GM19043 (cell line): ENCODE data around the gene FOCAD.

Experiments
- ATAC-seq: cut with Tn5 transposase; IDR thresholded peaks from one replicate; pipeline ENCODE4 v1.9.1; 2021; ENCODE audit warnings: low read depth; ENCODE audit not compliant: unreplicated experiment

FOCAD gene

DNA sequence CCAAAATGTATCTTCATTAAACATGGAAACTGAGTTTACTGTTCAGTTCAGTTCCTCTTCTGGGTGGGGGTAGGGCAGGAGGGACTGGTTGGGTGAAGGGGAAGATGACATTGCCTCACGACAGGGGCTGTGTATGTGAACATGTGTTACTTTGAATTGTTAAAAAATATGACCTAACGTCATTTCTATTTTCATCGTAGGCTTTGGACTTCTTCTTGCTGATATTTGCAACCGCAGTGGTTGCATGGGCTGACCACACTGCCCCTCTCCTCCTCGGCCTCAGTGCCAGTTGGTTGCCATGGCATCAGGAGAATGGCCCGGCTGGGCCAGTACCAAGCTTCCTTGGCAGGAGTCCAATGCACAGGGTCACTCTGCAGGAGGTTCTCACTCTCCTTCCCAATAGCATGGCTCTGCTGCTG lies 305.9 kb downstream of the FOCAD start:
- no peak for ATAC-seq

DNA sequence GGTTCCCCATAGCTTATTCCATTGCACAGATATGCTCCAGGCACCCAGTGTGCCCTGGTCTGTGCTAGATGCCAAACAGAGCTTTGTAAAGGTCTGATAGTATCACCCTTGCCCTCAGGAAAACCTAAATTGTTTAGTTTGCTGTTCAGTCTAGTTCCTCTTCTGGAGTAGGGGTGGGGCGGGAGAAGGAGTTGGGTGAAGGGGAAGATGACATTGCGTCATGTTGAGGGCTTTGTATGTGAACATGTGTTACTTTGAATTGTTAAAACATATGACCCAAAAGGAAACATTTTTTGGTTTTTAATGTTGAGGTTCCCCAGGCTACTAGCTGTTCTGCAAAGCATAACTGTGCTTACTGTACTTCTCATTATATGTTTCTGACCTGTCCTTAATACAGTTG lies 306.8 kb downstream of the FOCAD start:
- no peak for ATAC-seq

DNA sequence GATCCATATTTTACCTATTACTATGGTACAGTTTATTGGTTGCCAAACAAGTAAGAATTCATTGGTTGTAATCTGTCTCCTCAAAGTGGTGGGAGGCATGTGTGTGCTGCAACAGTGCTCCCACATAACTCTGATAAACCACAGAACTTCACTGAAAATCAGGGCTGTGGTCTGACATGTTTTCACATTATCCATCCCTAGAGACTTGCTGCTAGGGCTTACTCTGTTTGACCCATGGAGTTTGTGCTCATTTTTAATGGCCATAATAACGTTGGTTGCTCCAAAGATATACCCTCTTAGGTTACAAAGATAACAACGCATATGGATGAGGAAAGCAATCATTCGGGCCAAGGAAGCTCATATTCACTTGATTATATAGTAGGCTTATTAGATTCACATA lies 310.4 kb downstream of the FOCAD start:
- no peak for ATAC-seq

DNA sequence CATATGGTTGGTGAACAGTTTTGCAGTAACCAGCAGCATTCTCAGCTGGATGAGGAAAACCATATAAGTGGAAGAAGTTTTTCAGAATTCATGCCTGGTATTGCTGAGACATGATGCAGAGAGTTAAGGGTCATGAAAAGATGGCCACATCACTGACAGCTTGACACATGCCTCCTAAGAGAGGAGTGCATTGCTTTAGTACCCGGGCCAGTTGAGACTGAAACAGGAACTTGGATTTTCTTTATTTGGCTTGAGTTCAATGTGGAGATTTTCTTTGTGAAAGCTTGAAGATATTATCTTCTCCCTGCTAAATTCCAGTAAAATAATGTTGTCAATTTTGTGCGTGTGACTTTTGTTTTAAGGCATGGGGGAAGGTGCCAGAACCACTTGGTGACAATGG lies 311.6 kb downstream of the FOCAD start:
- no peak for ATAC-seq

DNA sequence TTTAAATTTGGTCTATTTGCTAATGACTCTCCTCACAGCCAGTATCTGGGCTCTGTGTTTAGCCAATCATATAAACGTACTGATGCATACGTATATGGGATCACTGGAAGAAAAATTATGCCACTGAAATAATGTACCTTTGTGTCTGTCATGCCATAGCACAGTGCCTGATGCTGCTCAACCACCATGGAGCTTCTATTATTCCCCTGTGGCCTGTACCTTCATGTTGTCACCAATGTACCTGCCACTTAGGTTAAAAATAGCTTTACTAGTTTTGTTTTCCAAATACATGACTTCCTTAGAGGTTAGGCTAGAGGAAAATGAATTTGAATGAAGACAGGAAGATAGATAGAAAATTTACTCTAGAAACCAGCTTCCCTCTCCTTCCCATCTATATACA lies 312.8 kb downstream of the FOCAD start:
- no peak for ATAC-seq

DNA sequence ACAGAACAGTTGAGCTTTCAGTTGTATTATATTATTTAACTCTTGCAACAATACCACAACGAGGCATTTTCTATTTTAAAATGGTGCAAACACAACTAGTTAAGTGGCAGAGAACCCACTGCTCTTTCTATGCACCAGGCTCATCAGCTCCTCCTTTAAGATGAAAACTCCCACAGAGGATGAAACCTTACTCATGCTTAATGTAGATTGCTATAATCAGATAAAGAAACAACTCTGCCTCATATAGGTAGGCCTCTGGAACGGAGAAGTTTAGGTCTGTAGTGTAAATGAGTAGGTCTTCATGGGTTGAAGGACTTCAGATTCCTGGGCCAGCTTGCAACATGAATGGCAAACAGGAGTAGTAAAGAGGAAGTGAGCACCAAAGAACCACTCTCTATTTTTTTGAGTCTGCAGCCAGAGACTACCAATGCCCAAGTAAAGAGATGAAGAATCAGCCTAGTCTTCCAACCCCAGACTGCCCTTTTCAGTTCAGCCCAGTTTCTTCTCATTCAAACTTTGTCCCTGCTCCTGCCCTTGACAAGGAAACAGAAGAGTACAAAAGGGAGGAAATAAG lies 313.5 kb downstream of the FOCAD start:
- peak; percentile 76 for ATAC-seq

DNA sequence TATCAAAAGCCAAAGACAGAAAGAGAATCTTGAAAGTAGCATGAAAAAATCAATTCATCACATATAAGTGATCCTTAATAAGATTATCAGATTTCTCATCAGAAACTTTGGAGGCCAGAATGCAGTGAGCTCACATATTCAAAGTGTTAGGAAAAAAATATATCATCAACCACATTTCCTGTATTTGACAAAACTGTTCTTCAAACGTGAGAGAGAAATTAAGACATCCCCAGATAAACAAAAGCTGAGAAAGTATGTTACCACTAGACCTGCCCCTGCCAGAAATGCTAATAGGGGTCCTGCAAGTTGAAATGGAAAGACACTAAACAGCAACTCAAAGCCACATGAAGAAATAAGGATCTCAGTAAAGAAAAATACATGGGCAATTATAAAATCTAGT lies 317.5 kb downstream of the FOCAD start:
- no peak for ATAC-seq

DNA sequence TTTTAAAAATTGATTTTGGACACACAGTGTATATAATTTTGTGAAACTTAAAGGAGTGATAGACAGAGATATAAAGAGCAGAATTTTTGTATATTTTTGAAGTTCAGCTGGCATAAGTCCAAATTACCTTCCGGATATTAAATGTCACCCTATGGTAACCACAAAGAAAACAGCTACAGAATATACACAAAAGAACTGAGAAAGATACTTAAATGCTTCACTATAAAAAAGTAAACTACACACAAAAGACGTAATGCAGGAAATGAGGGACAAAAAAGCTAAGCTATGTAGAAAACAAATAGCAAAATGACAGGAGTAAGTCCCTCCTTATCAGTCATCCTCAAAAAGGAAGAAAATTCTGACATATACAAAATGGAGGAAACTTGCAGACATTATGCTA lies 318.0 kb downstream of the FOCAD start:
- no peak for ATAC-seq

DNA sequence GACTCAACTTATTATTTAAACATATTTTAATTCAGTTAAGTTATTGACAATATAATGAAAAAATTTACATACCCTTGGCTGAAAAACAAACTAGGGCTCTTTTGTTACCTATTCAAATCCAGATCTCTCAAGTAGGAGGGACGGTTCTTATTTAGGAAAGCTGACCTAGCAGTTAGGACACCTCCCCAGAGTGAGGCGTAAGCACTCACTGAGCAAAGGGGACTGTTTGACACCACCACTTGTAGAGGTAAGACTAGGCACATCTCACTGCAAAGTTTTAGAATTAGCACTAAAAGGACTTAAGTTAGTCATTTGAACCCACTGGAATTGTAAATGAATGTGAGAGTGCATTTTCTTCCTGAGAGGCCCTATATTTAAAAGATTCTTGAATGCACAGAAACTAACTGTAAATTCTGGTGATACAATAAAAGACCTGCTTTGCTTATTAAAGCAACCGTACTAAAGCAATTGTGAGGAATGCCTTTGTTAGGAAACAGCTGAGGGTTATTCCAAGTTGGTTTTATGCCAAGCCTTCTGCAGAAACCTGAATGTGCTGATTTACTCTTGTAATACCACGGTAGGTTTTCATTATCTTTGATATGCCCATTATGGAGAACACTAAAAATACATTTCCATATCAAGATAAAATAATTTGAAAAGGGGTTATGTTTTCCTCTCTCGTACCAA lies 331.2 kb downstream of the FOCAD start:
- ATAC-seq = no peak

DNA sequence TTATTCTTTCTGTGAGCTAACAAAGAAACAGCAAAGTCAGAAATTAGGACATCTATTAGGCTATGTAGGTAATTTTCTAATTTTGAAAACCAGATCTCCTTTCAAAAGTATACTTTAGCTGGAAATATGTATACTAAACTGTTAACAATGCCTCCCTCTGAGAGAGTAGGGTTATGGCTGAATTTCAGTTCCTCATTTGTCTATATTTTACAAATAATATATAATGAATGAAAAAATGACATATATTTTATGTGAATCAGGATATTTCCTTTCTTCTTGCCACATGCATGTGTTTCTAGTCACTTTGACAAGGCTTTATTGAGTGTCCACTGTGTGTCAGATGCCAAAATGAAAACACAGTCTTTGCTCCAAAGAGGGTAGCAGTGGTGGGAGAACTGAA lies 331.9 kb downstream of the FOCAD start:
- no peak for ATAC-seq

DNA sequence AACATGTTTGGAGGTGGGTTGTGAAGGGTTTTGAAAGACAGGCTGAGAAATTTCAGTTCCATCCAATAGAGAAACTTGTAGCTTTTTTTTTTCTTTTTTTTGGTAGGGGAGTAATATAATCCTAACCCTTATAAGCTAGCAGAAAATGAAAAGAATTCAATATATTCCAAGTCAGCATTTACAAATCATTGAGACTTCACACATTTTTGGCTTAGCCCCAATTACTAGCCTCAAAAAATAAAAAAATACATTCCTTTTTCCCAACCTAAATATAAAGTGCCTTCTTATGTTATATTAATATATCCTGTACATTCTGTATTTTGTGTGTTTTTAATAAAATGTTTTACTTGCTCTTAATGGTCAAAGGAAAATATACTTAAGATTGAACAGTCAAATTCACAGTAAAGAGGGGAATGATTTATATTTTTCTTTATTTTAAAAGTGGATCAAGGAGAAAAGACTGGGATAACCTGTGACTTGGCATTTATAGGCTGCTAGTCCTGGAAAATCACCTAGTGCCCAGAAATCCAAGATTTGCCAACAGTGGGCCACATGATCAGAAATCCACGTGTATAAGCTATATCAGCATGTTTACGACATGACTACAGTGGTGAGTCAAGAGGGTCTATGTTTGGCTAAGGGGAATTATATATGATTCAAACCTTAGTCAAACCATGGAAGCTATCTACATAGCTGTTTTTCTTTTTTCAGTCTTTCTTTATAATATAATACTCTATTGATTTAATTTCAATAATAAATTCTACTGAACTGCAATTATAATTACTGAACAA lies 332.8 kb downstream of the FOCAD start:
- ATAC-seq = no peak

DNA sequence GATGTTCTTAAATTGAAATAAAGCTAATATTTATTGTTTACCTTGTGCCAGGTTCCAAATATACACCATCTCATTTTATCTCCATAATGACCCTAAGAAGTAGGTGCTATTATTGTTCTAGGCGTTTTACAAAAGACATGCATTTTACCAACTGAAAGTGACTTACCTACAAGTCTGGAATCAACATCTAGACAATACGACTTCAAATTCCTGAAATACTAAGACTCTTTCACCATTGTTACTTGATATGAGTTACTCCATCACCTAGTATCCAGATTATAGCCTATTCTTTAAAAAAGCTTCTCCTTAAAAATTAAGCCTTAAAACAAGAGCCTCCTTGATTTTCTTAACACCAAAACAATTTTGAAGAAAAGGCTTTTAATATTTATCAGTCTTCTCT lies 334.1 kb downstream of the FOCAD start:
- ATAC-seq = no peak

DNA sequence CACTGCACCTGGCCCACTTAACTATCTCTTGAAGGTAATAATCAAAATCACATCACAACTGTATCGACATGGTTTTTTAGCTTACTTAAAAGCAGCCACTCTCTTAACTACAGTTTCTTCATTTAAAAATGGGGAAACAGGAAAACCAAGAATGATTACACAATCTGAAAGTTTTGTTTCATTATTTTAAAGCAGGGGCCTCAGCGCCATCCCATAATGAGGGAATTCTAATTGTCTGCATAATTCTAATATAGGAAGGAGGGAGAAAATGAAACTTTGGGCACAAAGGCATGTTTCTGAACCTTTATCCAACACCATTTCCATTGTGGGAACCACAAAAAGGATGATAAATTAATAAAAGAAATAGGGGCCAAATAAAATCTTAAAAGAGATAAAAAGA lies 339.8 kb downstream of the FOCAD start:
- ATAC-seq = no peak

DNA sequence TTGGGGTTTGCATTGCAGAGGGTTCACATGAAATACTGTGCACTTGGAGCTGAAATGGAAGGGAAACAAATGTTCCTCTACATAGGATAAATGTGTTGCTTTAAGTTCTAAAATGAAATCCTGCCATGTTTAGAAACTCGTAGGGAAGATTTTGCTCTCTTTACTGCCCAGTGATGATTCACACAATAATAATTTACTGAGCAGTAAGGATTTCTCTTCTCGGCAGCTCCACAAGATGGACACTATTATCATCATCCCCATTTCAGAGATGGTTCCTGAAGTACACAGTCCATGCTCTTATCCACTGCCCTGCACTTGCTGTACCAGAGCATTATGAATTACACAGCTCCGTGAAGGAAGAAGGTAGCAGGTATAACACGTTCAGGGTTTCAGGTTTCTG lies 343.2 kb downstream of the FOCAD start:
- no peak for ATAC-seq

DNA sequence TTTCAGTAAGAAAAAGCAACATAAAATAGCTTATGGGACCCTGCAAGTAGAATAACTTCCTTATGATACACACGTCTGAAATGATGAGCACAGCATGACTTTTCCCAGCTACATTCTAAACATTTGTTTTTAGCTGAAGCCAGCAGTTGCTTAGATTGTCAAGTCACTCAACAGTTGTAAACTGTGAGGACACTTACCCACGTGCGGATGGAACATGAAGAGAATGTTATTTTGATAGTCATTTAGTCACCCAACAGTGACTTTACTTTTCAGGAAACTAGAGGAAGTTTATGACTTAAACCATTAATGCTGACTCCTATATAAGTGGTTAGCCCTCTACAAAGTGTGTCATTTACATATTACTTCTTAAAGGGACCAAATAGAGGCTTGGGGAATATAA lies 344.4 kb downstream of the FOCAD start:
- no peak for ATAC-seq

DNA sequence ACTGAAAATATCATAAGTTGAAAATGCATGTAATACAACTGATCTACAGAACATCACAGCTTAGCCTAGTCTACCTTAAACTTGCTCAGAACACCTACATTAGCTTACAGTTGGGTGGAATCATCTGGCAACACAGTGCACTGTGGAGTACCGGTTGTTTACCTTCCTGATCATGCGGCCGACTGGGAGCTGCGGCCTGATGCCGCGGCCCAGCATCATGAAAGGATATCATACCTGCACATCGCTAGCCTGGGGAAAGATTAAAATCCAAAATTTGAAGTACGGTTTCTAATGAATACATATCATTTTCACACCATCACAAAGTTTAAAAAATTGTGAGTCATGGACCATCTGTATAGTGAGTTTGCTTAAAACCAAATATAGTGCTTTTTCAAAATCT lies 345.6 kb downstream of the FOCAD start:
- no peak for ATAC-seq

DNA sequence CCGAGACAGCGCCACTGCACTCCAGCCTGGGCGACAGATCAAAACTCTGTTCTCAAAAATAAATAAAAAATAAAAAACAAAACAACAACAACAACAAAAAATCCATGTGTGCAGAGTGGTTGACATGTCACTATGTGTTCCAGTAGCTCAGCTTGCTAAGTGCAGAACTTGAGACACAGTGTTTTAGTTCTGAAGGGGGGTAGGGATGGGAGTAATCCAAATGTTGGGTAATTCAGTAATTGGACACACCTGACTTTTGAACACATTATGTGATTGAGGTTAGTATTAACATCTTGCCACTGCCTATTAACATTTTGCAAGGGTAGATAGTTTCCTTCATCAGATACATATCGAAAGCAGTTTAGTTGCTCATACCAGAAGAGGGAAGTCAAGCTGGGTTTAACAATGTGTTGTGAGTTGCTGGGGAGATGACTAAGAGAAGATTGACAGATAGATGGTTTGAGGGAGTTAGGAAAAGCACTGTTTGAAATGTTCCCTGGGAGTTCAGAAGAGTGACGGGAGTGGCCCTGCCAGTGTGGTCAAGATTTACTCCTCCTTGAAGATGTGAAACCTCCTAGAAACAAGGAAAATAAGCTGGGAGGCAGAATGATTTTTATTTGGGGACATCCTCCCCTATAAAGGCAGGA lies 346.5 kb downstream of the FOCAD start:
- peak; percentile 70 for ATAC-seq

DNA sequence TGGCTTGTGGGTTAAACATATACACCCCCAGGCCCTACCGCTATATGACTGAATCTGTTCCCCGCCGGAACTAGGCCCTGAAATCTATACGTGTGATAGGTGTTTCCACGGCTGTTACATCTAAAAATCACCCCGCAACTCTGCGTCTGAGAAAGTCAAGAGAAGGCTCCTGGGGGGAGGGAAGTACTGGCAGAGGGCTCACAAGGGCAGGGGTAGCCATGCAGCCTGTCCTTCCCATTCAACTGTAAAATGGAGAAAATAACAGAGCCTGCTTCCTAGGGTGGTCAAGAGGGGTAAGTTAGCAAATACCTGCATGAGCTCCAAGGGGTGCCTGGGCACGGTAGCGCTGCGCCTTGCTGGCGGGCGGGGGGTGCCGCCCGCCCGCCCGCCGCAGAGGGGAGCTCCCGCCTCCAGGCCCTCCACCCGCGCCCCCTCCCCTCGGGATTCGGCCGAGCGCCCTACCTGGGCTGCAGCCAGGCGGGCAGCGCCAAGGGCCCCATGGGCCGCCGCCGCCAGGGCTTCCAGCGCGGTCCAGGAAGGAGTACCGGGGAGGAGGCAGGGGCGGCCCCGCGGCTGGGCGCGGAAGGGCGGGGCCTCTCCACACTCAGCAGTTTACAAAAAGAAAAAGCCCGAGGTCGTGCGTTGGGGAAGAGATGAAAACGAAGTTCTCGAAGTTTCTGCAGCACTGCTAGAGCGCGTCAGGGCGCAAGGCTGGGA lies 347.2 kb downstream of the FOCAD start, which contains the start of gene HACD4:
HACD4 (minus strand) TSS at position 550 of the 717 bp plus-strand sequence; CDS start at position 500, 50 bp downstream.
- ATAC-seq = peak; percentile 78

DNA sequence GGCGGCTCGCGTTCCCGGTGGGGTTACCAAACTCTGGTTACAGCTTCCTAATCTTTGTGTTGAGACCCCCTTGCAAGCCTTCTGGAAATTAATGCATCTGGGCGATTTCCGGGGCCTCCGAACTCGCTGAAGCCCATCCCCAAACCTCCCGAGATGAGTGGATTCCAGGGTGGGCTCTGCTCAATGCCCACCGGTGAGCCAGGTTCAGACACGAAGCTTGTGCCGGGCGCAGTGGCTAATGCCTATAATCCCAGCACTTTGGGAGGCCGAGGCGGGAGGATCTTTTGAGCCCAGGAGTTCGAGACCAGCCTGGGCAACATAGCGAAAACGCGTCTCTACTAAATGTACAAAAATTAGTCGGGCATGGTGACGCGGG lies 347.7 kb downstream of the FOCAD start:
- ATAC-seq = no peak

DNA sequence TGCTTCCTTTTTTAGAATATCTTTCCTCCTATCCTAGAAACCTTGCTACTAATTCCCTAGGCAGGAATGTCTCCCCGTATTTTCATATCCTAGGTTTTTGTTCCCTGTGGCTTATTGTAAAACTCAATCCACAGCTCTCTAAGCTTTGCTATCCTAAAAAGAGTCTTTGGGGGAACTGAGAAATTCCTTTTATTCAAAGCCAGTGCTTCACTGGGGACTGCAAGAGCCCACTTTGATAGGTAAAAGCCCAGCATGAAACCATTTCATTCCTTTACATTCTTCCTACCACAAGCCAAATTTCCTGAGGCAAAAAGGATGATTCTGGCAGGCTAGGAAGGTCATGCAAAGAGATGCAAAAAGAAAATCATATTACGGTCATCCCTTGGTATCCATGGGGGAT lies 353.2 kb downstream of the FOCAD start:
- ATAC-seq = no peak

DNA sequence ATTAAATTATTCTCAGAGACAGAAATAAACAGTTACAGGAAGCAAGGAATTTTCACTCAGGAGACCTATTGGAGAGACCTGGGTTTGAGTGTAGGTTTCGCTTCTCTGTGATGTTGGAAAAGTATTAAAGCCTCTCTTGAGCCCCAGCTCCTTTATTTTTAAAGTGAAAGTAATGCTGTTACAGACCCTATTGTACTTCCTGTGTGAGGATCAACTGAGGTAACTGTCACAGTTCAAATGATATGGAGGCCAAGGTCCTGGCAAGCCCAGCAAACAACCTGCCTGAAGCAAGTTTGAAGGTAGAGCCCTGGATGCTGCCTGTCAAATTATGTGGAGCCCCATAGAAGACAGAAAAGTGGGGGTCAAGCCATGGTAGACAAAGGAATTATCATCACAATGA lies 355.2 kb downstream of the FOCAD start:
- no peak for ATAC-seq
